CD4-positive, alpha-beta T cell treated with Interferon alpha-2 for 1 hour (primary cell): ENCODE data around the gene CCDC157.

Experiments used
- DNase-seq, 2 donors: peaks; one replicate each; pipeline ENCODE4 v3.0.0-alpha.2; 2020 to 2022

Gene CCDC157

DNA sequence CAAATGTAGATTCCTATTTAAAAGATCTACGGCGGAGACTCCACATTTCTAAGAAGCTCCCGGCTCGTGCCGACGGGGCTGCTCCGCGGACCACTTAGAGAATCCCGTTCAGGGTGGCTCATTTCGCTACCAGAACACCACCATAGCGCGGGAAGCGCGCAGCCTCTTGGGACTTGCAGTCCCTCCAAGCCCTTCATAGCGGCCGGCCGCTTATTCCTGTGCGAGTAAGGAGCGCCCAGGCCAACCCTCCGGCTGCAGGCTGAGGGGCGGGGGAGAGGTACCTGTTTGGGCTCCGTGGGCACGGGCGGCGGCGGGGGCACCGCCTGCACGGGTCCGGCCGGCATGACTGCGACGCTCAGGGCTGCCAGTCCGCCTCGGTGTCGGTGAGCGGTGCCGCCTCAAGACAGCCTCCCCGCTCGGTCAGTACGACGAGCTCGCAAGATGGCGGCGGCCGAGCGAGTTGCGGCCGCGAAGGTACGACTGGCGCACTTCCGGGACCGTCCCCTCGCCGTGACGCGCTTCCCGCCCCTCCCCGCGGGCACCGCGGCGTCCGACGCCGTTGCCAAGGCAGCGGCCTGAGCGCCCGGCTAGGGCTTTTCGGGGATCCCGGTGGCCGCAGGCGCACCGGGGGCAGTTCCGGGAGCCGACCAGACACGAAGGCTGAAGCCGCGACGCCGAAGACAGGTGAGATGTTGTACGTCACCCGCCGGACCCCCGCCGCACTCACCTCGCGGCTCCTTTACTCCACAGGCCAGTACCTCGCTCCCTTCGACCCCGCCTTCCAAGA, at the start of gene CCDC157, which contains the start of gene SF3A1:
Gene CCDC157 (plus strand): TSS at position 559 of the 787 bp plus-strand sequence. CDS start 8,994 bp downstream, outside the sequence.
Gene SF3A1 (minus strand): TSS at position 446 of the 787 bp plus-strand sequence. CDS start 102 bp downstream, at position 344.
- peak; percentile 82 to 88 for DNase-seq

GRCh38 chr22:30307041-30307574, 49.7 kb upstream of the CCDC157 start:
- peak in 1 of 2 donors; percentile 41 for DNase-seq

DNA sequence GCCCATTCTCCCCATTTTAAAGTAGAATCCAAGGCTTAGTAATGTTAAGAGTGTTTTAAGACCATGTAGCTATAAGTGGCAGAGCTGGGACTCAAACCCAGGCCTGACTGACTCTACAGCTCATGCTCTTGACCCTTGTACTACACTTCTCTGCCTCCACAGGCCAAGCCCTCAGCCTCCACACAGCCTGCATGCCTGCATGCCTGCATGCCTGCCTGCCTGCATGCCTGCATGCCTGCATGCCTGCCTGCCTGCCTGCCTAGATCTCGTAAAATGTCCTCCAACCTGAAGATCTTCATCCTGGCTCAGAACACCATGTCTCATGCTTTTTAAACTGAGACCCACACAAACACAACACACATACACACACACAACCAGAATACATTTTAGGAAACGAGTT, 48.7 kb upstream of the CCDC157 start:
- DNase-seq = no peak

DNA sequence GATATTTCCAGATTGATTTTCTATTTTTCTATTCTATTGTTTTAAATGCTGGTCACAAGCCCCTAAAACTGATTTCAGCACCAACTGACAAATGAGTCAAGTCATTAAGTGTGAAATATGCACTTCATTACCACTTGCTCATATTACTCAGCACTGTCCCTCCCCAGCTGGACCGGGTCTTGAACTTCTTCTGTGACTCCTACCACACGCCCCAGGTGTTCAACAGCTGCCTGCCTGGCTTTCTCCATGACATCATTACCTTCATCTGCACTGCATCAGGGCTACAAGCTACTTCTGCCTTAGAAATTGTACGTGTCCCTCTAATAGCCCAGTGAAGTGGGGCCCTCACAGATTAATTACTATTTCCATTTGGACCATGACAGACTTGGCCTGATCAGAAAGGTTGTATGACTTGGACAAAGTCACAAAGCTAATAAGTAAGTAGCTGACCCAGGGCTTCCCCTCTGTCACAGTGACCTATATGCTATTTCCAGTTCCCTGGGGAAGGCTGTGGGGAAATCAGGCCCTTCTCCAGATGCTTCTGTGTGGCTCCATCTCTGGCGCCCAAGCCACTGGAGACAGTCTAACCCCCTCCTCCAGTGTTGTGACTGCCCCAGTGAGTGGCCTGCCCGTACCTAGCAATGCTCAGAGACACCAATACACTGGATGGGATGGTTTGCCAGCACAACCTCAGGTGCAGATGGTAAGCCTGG, 48.1 kb upstream of the CCDC157 start:
- DNase-seq = peak in 1 of 2 donors; percentile 23

DNA sequence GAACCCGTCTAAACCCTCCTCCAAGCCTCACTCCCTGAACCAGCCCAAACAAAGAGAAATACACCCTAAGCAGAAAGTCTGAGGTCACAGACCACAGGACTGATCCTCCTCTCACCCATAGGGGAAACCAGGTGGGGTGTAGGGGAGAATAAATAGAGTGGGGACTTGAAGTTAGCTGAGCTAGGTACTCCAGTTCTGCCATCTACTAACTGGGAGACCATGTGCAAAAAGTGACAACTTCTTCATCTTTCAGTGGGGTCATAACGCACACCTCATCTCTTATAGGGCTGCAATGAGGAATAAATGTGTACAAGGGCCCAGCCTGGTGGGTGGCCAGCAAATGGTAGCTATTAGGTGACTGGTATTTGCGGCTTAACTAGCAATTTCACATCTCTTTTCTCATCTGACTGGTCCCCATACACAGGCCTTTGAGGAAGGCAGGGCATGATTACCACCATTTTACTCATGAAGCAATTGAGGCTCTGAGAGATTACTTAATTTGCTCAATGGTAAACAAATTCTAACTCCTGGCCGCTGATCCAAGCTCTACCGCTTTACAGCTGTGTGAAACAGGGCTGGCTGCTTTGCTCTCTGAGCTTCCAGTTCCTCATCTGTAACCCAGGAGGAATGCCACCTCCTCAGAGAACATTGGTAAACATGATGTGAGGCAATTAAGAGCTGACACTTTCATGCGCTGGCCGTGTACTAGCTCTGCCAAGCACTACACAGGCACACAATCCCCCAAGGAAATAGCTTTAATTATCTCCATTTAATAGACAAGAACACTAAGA, 46.7 kb upstream of the CCDC157 start:
- DNase-seq = peak in 1 of 2 donors; percentile 56

DNA sequence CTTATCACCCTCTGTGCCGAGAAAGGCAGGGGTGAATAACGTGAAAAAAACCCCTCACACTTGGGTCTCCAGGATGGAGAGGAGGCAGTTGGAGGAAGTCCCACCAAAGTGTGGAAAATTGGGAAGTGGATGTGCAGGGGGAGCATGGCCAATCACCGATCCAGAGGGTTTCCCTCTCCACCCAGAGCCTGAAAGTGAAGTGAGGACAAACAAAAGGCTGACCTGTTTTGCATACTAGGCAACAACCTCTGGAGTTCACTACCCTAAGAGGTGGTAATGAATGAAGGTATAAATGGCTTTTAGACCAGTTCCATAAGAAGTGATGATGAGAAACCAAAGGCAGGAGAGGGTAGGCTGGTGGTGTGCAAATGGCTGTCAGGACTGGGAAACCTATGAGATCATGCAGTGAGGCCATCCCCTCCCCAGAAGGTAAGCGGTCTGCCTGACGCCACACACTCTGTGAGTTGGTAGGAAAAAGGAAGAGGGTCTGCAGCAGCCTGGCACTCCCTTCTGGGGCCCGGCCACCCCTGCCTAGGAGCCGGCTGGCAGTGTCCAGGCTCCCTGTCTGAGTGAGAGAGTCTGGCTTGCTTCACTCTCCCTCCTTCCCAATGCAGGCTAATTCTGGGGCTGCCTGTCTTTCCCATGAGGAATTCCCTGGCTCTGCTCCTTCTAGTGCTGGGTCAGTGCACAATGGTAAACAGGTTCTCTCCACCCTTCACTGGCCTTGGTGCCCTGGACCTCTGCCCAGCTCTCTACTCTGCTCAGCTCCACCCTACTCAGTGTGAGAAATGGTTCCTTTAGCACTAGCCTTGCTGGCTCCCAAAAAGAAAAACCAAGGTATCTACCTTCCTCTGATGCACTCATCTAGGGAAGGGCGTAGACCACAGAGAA, 45.7 kb upstream of the CCDC157 start:
- no peak for DNase-seq

- no peak for DNase-seq
Observed at GRCh38 chr22:30312053-30312452, 44.8 kb upstream of the CCDC157 start.

DNA sequence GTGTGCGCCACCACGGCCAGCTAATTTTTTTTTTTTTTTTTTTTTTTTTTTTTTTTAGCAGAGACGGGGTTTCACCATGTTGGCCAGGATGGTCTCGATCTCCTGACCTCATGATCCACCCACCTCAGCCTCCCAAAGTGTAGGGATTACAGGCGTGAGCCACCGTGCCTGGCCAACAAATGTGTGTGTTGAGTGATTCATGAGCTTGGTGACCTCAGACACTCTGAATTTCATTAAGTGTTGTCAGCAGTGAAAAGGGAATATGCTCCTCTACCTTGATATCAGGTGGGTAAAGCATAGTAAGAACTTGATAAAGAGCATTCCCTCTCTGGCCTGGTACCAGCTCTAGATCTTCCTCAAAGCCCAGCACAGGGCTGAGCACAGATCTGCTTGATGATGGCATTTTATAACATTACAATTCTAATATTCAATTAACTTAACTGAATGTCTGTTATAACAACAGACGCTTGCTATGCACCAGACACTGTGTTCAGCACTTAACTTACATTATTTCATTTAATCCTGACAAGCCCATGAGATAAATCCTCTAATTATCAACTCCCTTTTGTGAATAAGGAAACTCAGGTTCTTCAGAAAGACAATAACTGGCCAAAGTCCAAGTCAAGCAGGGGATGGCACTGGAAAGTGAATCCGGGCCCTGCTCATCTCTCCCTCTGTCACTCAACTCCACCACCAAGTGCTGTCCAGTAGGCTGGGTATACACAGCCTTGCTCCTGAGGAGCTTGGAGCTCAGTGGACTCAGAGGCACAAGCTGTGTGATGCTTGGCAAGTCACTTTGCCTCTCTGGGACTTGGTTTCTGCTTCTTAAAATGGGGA, 43.1 kb upstream of the CCDC157 start:
- no peak for DNase-seq

DNA sequence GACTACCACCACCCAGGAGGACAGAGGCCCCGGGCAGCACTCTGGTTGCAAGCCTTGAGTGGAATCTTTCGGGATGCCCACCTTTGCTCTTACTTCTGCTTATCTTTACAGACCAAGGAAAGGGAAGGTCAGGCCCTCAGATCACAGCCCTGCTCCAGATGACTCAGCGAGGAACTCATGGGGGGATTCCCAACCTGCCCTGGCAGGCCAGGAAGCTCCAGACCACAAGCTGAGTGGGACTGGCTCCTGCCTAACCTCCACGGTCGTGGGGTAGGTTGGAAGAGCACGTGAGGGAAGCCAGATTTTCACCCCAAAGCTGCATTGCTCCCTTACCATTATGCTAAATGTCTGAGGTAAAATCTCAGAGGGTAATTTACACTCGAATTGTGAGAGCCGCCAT, 41.9 kb upstream of the CCDC157 start:
- peak; percentile 38 to 51 for DNase-seq

GRCh38 chr22:30315962-30316576, 40.7 kb upstream of the CCDC157 start:
- DNase-seq = no peak

- no peak for DNase-seq
Observed at GRCh38 chr22:30317778-30318177, 39.0 kb upstream of the CCDC157 start.

- no peak for DNase-seq
Observed at GRCh38 chr22:30318799-30319419, 37.9 kb upstream of the CCDC157 start.

GRCh38 chr22:30320021-30320556, 36.7 kb upstream of the CCDC157 start:
- no peak for DNase-seq

DNA sequence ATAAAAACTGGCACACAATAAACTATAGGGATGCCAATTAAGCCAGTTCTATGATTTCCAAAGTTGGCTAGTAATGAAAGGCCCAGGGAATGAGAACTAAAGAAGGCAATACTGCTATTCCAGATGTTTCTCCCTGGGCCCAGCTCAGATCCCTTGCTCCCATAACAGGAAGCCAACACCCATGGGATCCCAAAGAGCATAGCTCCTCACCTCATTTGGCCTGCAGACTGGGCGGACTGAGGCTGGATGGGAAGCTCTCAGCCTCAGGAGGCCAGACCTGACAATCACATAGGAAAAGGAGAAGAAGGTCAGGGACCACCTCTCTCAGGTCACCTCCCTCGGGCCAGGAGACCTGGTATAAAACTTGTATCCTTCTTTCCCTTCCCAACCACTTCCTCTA, 35.3 kb upstream of the CCDC157 start:
- no peak for DNase-seq

- no peak for DNase-seq
Observed at GRCh38 chr22:30323246-30323645, 33.6 kb upstream of the CCDC157 start.

- DNase-seq = peak in 1 of 2 donors; percentile 49
Observed at GRCh38 chr22:30324014-30324730, 32.6 kb upstream of the CCDC157 start.

DNA sequence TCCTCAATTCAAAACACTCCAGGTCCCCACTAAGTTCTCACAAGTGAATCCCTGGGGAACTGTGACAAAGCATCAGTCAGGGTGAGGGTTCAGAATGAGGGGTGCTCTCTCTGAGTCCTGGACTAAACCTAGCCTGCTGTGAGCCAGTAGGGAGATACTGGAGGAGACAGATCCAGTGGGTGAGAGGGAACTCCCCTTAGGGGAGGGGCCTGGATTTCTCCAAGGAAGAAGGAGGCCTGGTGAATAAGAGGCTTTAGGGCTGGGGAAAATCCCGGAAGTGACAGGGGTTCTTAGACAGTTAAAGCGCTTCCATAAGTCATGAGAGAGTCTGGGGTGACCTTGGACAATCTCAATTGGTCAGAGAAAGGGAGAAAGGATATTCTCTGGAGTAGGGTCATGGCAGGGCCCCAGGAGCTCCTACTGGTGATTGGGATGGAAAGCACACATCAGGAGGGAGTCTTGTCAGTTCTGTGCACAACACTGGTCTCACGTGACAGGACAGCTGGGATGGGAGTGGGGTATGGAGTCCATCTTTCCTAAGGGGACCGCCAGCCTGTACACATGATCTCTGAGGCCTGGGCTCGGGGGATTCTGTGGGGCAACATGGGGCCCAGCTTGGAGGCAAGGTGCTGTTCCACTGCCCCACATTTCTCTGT, 31.6 kb upstream of the CCDC157 start:
- DNase-seq = no peak

GRCh38 chr22:30325724-30326254, 31.0 kb upstream of the CCDC157 start:
- DNase-seq = no peak
